Stimulated activated CD4-positive, alpha-beta T cell treated with anti-CD3 and anti-CD28 coated beads, Interleukin-4, amount 100 ng/mL, for 24 hours (primary cell): ENCODE measurements around the gene NPHP4.

Experiments
- DNase-seq: peaks from one replicate; pipeline ENCODE4 v3.0.0-alpha.2; 2020

Gene NPHP4

GRCh38 chr1:5967351-5968160 is 24.7 kb downstream of the NPHP4 start:
- no peak for DNase-seq

DNA sequence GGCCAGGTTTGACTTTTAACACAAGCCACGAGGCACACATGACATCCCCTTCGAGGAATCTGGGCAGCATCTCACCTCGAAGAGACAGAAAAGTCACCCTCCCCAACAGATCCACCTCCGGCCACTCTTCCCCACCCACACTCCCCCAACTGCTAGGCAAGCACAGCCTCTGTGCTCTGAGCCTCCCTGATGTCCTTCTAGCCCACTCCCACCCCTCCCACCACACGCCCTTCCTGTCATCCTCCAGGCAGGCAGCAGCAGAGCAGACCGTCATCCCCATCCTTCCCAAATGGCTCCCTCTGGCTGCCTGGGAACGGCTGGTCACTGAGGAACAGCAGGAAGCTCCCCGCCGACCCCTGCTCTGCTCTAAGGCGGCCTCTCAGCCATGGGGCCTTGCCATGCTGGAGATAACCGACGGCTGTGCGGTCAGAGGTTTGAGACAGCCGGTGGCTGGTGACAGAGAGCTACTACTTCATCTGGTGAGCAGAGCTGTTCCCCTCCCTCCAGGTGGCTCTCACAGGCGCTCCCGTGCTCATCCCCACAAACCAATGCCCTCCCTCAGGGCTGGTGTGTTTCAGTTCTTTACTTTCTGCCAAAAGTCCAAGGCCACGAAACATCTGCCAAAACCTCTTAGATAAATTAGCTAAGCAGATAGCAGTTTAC is 25.6 kb downstream of the NPHP4 start:
- no peak for DNase-seq

DNA sequence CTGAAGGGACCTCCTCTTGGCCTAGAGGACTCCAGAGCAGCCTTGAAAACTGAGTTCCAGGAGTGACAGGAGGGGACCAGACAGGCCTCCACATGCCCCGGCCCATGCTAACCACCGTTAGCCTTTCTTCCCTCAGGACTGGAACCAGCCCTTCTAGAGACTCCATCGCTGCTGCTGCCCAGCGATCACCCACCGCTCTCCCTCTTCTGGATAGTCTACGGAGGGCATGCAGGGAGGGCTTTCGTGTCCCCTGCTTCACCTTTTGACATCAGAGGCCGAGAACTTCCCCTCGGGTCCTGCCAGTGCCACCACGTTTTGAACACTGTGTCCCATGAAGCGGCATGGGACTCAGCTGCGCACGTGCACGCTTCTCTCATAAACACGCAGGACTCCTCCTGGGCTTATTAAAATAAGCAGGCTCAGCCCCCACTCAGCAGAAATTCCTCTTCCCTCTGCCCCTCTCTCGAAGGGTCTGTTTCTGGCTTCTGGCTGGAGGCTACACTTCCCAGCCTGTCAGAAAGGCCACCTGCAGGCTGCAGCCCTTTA is 26.6 kb downstream of the NPHP4 start:
- DNase-seq = no peak

- DNase-seq = no peak
Observed at GRCh38 chr1:5962265-5963105, 29.7 kb downstream of the NPHP4 start.

DNA sequence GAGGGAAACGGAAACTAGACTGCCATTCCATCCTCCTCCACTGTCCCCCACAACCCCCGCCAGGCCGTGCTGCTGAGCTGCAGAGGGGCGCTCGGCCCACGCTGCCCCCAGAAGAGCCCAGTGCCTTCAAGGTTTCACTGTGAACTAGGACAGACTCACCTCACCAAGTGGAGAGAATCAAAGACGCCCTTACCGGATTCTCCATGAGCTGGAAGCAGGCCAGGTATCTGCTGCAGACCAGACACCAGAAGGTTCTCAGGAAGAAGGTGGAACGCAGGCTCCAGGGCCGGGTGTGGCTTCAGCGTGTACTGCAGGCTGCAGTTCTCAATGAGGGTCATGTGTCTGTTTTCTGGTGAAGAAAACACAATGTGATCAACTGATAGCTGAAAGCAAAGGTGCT is 30.6 kb downstream of the NPHP4 start:
- DNase-seq = no peak

DNA sequence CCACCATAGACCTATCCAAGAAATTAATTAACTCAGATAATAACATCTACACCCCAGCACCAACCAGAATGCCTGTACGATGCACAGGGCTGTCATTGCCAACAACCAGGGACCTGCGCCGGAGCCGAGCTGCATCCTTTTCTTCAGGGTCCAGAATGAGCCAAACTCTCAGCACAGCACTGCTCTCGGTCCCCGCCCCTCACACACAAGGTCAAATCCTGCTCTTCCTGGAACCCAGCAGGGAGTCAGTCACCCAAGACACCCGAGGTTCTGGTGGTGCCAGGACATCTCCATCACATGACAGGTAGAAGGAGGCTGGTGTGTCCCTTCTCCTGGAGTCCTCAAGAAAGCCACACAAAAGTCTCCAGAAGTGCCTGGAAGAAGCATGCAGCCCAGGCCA is 31.9 kb downstream of the NPHP4 start:
- DNase-seq = no peak

- no peak for DNase-seq
Observed at GRCh38 chr1:5959667-5960230, 32.5 kb downstream of the NPHP4 start.

DNA sequence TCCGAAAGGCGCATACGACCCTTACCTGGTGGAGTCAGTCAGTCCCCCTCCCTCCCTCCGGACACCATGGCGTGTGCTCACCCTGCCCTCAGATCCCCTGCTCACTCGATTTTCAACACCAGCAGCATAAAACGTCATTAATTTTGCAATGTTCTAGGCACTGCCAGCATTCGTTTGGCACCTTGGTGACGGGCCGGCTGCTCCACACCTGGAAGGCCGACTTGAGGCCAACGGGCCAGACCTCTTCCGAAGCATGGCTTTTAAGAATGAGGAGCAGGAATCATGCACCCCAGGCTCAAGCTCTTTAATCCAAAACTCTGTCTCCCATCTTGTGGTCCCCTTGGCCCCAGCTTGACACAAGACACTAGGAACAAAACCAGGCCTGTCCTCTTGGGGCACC is 33.1 kb downstream of the NPHP4 start:
- DNase-seq = no peak

DNA sequence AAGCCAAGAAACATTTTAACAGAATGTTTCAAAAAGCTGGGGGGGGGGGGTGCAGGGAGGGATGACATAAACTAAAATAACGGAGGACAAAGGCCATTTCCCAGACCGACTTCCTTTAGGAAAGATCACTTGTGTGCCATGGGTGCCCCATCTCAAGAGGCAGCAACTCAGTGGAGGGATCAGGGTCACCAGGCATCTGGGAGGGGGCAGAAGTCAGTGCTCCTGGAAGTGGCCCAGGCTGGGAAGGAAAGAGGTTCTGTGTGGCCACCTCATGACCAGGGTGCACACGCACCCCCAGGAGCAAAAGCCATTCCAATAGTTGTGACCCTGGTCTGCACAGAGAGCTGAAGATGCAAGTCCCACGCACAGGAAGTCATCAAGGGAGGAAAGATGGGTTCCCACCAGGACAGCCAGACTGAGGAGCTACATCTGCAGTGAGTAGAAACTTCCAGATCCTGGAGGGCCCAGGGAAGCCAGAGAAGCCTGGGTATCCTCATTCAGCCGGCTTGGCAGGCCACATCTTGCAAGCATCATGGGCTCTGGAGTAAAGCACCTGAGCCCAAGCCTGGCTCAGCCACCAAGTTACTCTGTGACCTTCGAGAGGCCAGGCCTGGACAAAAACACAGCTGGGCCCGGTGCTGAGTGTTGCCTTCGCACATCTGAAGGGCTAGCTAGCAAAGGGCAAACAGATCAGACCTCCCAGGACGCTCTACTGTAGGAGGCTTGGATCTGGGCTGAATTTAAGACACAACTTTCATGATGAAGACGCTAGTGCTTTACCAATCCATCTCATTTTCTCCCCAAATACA is 36.0 kb downstream of the NPHP4 start:
- DNase-seq = no peak

- no peak for DNase-seq
Observed at GRCh38 chr1:5955479-5955977, 36.7 kb downstream of the NPHP4 start.

DNA sequence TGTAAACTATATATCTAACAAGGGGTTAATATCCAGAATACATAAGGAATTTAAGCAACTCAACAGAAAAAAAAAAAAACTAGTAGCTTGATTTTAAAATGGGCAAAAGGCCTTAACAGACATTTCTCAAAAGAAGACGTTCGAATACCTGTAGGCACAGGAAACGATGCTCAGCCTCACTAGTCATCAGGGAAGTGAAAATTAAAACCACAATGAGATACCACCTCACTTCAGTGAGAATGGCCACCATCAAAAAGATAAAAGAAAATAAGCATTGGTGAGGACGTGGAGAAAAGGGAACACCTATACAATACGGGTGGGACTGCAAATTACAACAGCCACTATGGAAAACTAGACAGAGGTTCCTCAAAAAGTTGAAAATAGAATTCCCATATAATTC is 37.3 kb downstream of the NPHP4 start:
- no peak for DNase-seq

GRCh38 chr1:5953386-5953785 is 38.8 kb downstream of the NPHP4 start:
- DNase-seq = no peak

- no peak for DNase-seq
Observed at GRCh38 chr1:5951846-5952410, 40.3 kb downstream of the NPHP4 start.

GRCh38 chr1:5950994-5951785 is 41.0 kb downstream of the NPHP4 start:
- no peak for DNase-seq

DNA sequence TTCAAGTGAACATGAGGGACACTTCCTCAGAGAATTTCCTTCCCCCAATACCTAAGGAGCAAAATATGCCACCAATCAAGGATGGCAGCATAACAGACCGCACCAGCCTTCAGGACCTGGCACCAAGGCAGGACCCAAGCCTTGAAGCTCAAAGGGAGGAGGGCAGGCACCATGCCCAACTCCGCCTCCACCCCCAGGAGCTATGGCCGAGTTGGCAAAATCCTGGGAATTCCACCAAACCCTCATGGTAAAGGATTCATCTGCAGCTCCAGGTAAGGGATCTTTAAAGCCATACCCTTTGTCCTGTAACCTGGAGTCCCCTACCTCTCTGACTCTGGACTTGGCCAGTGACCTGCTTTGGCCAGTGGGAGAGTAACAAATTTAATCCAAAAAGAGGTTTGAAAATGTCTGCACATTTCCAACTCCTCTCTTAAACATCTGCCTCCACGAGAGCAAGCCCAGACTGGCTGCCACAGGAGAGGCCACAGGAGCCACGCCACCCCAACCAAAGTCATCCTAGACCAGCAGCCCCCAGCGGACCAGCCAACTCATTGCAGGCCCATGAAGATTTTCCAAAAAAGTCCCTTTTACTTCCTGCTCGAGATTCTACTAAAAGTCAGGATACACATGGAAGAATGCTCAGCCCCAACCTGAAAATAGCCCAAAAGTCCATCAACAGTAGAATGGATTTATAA is 41.9 kb downstream of the NPHP4 start:
- DNase-seq = no peak

DNA sequence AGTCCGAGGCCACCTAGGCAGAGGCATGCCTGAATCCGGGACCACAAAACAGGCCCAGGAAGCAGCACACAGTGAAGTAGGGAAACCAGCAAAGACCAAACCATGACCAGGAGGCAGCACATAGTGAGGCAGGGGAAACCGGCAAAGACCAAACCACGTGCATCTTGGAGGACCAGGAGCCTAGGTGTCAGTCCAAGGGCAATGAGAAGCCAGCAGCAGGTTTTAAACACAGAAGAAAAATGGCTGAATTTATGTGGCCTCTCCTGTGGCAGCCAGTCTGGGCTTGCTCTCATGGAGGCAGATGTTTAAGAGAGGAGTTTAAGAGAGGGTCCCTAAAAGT is 42.5 kb downstream of the NPHP4 start:
- no peak for DNase-seq

GRCh38 chr1:5949085-5949760 is 43.0 kb downstream of the NPHP4 start:
- no peak for DNase-seq

- no peak for DNase-seq
Observed at GRCh38 chr1:5948681-5949005, 43.6 kb downstream of the NPHP4 start.

DNA sequence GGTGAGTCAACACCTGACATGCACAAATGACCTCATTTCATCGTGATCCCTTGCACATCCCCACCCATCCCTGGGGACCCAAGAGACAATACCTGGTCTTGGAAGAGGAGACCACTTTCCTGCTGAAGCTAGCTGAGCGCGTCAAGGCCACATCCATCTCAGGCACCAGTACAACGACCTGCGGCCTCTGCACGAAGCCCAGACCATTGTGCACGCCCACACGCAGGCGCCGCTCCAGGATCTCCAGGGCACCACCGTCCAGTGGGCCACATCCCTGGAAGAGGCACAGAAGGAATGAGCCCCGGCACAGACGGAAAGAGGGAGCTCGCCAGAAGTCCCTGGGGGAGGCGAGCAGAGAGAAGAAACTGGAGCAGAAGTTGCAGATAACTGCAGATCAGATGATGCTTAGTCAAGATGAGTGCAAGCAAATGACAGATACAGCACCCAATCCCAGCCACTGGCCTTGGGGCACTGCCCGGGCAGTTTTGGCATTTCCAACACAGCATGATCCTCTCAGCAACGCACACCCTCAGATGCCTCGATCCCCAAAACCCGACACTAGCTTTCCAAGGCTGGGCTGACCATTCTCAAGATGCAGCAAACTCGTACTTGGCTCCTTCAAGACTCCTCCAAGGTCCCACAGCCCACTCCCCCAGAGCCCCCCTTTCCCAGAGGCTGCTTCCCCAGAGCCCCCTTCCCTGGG is 44.1 kb downstream of the NPHP4 start:
- no peak for DNase-seq
